Measurements from ENCODE around the gene RCVRN. TPM values are rescaled to one million over a fixed set of nuclear protein-coding genes. Genes with fewer than 3 reads are reported as not detected.

RCVRN gene
- total and polyA plus RNA-seq, 5 donors from 2014 or later = not detected

GRCh38 chr17:9931144-9931741 is 26.2 kb upstream of the RCVRN start:
- Mint-ChIP-seq H3K4me1 (no peaks in the 10 kb centered on the region), H3K27me3 (no peaks in the 10 kb centered on the region), H3K4me3 (no peak overlapping the region), H3K9me3 (peaks cover 0 to 2% (median 0%) of the 10 kb centered on the region in 7 donors), H3K36me3 (no peaks in the 10 kb centered on the region), H3K27ac (no peak overlapping the region)
- H3K4me3 ChIP-seq (ENCODE audit: low read depth, low read length) = no peak overlapping the region
- no peaks in the 10 kb centered on the region for H3K36me3 ChIP-seq (ENCODE audit: control insufficient read depth, insufficient read depth, low read length)
- H3K27me3 ChIP-seq (ENCODE audit: control insufficient read depth, insufficient read depth, low read length) = no peaks in the 10 kb centered on the region
- ATAC-seq (ENCODE audit: low read depth in 2 of 2) = no peak
- no peaks in the 10 kb centered on the region for H3K9me3 ChIP-seq (ENCODE audit: control insufficient read depth in 2 of 2, low read length in 2 of 2)
- no peaks in the 10 kb centered on the region for H3K4me1 ChIP-seq (ENCODE audit: control insufficient read depth, insufficient read depth, low read length, poor library complexity, severe bottlenecking)
- no peak for DNase-seq
- no peak overlapping the region for H3K27ac ChIP-seq (ENCODE audit: insufficient read depth, low read length, poor library complexity, severe bottlenecking)

DNA sequence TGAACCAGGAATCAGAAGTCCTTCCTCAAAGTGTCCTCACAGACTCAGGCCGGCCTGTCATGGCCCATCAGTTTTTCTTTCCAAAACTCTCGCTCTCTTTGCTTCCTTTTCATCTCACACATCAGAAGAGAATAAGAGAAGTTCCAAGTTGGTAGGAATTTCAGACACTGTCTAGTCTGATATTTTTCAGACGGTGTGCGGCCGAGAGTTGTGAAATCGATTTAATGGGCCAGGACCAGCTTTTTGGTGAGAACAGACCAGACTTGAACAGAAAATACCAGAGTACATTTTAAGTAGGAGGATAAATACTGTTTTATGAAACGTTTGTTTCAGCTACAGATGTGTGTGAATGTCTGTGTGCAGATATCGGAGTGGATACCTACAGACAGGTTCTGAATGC is 24.8 kb upstream of the RCVRN start:
- H3K27me3 Mint-ChIP-seq = no peaks in the 10 kb centered on the region
- Histone ChIP-seq H3K36me3 (ENCODE audit: control insufficient read depth, insufficient read depth, low read length) (no peaks in the 10 kb centered on the region), H3K27ac (ENCODE audit: insufficient read depth, low read length, poor library complexity, severe bottlenecking) (no peak overlapping the region), H3K9me3 (ENCODE audit: control insufficient read depth in 2 of 2, low read length in 2 of 2) (no peaks in the 10 kb centered on the region), H3K4me1 (ENCODE audit: control insufficient read depth, insufficient read depth, low read length, poor library complexity, severe bottlenecking) (no peaks in the 10 kb centered on the region), H3K27me3 (ENCODE audit: control insufficient read depth, insufficient read depth, low read length) (no peaks in the 10 kb centered on the region), H3K4me3 (ENCODE audit: low read depth, low read length) (no peak overlapping the region)
- ATAC-seq (ENCODE audit: low read depth in 2 of 2) = no peak
- no peak overlapping the region for H3K4me3 Mint-ChIP-seq
- H3K36me3 Mint-ChIP-seq = no peaks in the 10 kb centered on the region
- H3K4me1 Mint-ChIP-seq = no peaks in the 10 kb centered on the region
- H3K27ac Mint-ChIP-seq = no peak overlapping the region
- no peak for DNase-seq
- H3K9me3 Mint-ChIP-seq = no peaks in the 10 kb centered on the region

- Histone ChIP-seq H3K4me3 (ENCODE audit: low read depth, low read length) (no peak overlapping the region), H3K27ac (ENCODE audit: insufficient read depth, low read length, poor library complexity, severe bottlenecking) (no peak overlapping the region), H3K27me3 (ENCODE audit: control insufficient read depth, insufficient read depth, low read length) (no peaks in the 10 kb centered on the region), H3K4me1 (ENCODE audit: control insufficient read depth, insufficient read depth, low read length, poor library complexity, severe bottlenecking) (no peaks in the 10 kb centered on the region), H3K36me3 (ENCODE audit: control insufficient read depth, insufficient read depth, low read length) (no peaks in the 10 kb centered on the region), H3K9me3 (ENCODE audit: control insufficient read depth in 2 of 2, low read length in 2 of 2) (no peaks in the 10 kb centered on the region)
- Mint-ChIP-seq H3K9me3 (no peaks in the 10 kb centered on the region), H3K4me3 (no peak overlapping the region), H3K36me3 (no peaks in the 10 kb centered on the region), H3K27me3 (no peaks in the 10 kb centered on the region), H3K27ac (no peak overlapping the region), H3K4me1 (peaks cover 0 to 5% (median 1%) of the 10 kb centered on the region in 4 donors)
- DNase-seq (no peak), ATAC-seq (ENCODE audit: low read depth in 2 of 2) (no peak)
Observed at GRCh38 chr17:9928601-9929333, 23.7 kb upstream of the RCVRN start.

GRCh38 chr17:9926150-9926804 is 21.2 kb upstream of the RCVRN start:
- Mint-ChIP-seq H3K4me1 (peaks cover 0 to 5% (median 1%) of the 10 kb centered on the region in 4 donors), H3K27ac (no peak overlapping the region), H3K36me3 (no peaks in the 10 kb centered on the region), H3K27me3 (no peaks in the 10 kb centered on the region), H3K4me3 (no peak overlapping the region), H3K9me3 (no peaks in the 10 kb centered on the region)
- Histone ChIP-seq H3K27ac (ENCODE audit: insufficient read depth, low read length, poor library complexity, severe bottlenecking) (no peak overlapping the region), H3K4me3 (ENCODE audit: low read depth, low read length) (no peak overlapping the region), H3K9me3 (ENCODE audit: control insufficient read depth in 2 of 2, low read length in 2 of 2) (no peaks in the 10 kb centered on the region), H3K4me1 (ENCODE audit: control insufficient read depth, insufficient read depth, low read length, poor library complexity, severe bottlenecking) (no peaks in the 10 kb centered on the region), H3K36me3 (ENCODE audit: control insufficient read depth, insufficient read depth, low read length) (no peaks in the 10 kb centered on the region), H3K27me3 (ENCODE audit: control insufficient read depth, insufficient read depth, low read length) (no peaks in the 10 kb centered on the region)
- DNase-seq (no peak), ATAC-seq (ENCODE audit: low read depth in 2 of 2) (no peak)

GRCh38 chr17:9925457-9925856 is 20.4 kb upstream of the RCVRN start:
- Histone ChIP-seq H3K9me3 (ENCODE audit: control insufficient read depth in 2 of 2, low read length in 2 of 2) (no peaks in the 10 kb centered on the region), H3K4me3 (ENCODE audit: low read depth, low read length) (no peak overlapping the region), H3K27me3 (ENCODE audit: control insufficient read depth, insufficient read depth, low read length) (no peaks in the 10 kb centered on the region), H3K36me3 (ENCODE audit: control insufficient read depth, insufficient read depth, low read length) (no peaks in the 10 kb centered on the region), H3K27ac (ENCODE audit: insufficient read depth, low read length, poor library complexity, severe bottlenecking) (no peak overlapping the region), H3K4me1 (ENCODE audit: control insufficient read depth, insufficient read depth, low read length, poor library complexity, severe bottlenecking) (no peaks in the 10 kb centered on the region)
- Mint-ChIP-seq H3K27me3 (no peaks in the 10 kb centered on the region), H3K9me3 (no peaks in the 10 kb centered on the region), H3K4me3 (no peak overlapping the region), H3K4me1 (peaks cover 0 to 5% (median 1%) of the 10 kb centered on the region in 4 donors), H3K36me3 (no peaks in the 10 kb centered on the region), H3K27ac (no peak overlapping the region)
- DNase-seq (no peak), ATAC-seq (ENCODE audit: low read depth in 2 of 2) (no peak)

- H3K4me1 ChIP-seq (ENCODE audit: control insufficient read depth, insufficient read depth, low read length, poor library complexity, severe bottlenecking) = no peaks in the 10 kb centered on the region
- Mint-ChIP-seq H3K36me3 (no peaks in the 10 kb centered on the region), H3K4me1 (peaks cover 0 to 5% (median 1%) of the 10 kb centered on the region in 4 donors), H3K4me3 (no peak overlapping the region), H3K27me3 (no peaks in the 10 kb centered on the region), H3K27ac (peak overlapping the region in 1 of 3 donors; percentile 79), H3K9me3 (no peaks in the 10 kb centered on the region)
- no peak overlapping the region for H3K27ac ChIP-seq (ENCODE audit: insufficient read depth, low read length, poor library complexity, severe bottlenecking)
- no peak for ATAC-seq (ENCODE audit: low read depth in 2 of 2)
- no peaks in the 10 kb centered on the region for H3K9me3 ChIP-seq (ENCODE audit: control insufficient read depth in 2 of 2, low read length in 2 of 2)
- DNase-seq = peak in 2 of 3 donors; percentile 24 to 51
- H3K27me3 ChIP-seq (ENCODE audit: control insufficient read depth, insufficient read depth, low read length) = no peaks in the 10 kb centered on the region
- no peak overlapping the region for H3K4me3 ChIP-seq (ENCODE audit: low read depth, low read length)
- no peaks in the 10 kb centered on the region for H3K36me3 ChIP-seq (ENCODE audit: control insufficient read depth, insufficient read depth, low read length)
Observed at GRCh38 chr17:9924735-9925191, 19.7 kb upstream of the RCVRN start.

DNA sequence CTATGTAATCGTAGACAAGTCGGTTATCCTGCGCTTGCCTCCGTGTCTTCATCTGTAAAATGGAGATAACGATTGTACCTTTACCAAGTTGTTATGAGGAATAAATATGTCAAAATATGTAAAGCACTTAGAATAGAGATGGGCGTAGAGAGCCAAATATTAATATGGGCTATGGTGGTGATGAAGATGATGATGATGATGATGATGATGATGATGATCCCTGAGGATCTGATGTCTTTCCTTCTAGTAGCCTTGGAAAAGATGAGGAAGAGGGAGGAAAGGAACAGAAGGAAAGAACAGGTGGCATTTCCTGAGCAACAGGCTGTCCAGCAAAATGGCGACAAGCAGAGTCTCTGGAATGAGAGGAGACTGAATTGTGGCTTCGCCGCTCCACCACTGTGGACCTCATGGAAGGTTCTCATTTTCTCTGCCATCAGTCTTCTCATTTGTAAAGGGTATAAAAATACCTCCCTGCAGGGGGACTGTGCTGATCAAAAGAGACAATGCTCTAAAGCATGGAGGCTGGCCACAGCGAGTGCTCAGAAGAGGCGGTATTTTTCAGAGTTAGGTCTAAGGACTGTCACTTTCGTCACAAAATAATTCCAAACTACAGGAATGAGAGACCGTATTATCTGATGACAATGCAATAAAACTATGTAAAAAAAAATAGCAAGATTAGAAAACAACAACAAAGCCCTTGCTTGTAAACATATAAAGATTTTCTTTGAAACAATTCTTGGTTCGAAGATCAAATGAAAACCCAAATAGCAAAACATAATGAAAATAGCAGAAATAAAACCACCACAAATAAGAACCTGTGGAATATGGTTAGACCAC is 17.2 kb upstream of the RCVRN start:
- no peaks in the 10 kb centered on the region for H3K36me3 ChIP-seq (ENCODE audit: control insufficient read depth, insufficient read depth, low read length)

More for the DNA sequence above, 17.2 kb upstream of the RCVRN start:
- Mint-ChIP-seq H3K9me3 (no peaks in the 10 kb centered on the region), H3K36me3 (no peaks in the 10 kb centered on the region), H3K27ac (no peak overlapping the region), H3K4me1 (peaks cover 0 to 5% (median 1%) of the 10 kb centered on the region in 4 donors), H3K27me3 (no peaks in the 10 kb centered on the region), H3K4me3 (no peak overlapping the region)
- Histone ChIP-seq H3K4me1 (ENCODE audit: control insufficient read depth, insufficient read depth, low read length, poor library complexity, severe bottlenecking) (no peaks in the 10 kb centered on the region), H3K27me3 (ENCODE audit: control insufficient read depth, insufficient read depth, low read length) (no peaks in the 10 kb centered on the region), H3K27ac (ENCODE audit: insufficient read depth, low read length, poor library complexity, severe bottlenecking) (no peak overlapping the region), H3K9me3 (ENCODE audit: control insufficient read depth in 2 of 2, low read length in 2 of 2) (no peaks in the 10 kb centered on the region), H3K4me3 (ENCODE audit: low read depth, low read length) (no peak overlapping the region)
- no peak for ATAC-seq (ENCODE audit: low read depth in 2 of 2)
- no peak for DNase-seq

Measured in CD4-positive, CD25-positive, alpha-beta regulatory T cell (primary cell).